ENCODE results near the gene ZNF578.
"Not testable (repeated sequence)": the region's sequence is repeated elsewhere in the genome, so short reads cannot be mapped to it uniquely, and the experiment has no call there.

The ZNF578 gene

DNA sequence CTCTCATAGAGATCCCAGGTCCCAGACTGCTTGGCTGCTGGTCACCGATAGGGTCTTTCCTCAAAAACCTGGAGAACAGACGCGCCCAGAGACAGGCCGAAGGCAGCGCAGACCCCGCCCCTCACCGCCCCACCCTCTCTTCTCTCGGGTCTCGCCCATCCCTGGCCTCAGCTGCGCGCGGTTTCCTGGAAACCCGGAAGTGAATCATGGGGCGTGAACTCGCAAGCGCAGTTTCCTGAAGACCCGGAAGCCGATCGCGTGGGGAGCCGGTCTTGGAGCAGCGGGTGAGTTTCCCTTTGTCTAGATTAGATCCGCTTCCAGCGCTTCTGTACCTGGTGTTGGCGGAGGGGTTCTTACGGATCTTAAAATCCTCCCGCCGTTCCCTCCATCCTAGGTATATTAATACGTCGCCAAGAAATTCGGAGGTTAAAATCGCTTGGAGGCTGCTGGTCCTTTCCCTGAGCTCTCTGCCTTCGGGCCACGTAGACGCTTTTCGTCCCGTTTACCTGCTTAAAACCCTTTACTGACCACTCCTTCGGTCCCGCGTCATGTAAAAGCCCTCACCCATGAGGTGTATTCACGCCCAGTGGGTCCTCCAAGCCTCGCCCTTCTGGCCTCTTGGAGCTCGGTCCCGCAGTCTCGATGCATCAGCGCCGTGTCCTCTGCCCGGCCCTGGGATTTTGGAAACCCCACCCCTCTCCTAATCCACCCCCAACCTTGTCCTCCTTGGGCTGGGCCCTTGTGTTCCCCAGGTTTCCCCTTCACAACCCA lies at the start of gene ZNF578:
TSS of gene ZNF578 (plus strand) at position 230 of the 771 bp plus-strand sequence. CDS start 48,293 bp downstream, outside the sequence.
- DNase-seq: peak; percentile 98

DNA sequence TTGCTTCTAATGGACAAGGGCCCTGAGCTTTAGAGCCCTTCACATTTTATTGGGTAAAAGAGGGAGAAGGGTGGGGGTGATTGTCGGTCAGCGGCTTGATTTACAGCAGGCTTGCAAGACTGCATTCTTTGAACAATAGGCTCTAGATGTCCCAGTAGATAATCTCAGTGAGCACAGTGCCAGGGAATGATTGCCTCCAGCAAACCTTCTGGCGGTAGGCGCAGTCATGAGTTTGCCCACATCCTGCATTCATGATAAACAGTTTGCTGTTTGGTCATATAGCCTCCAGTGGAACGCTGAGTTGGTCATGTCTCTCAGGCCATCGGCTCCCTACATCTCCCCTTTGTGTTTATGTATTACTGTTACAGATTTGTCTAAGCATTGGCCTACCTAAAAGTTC lies 43.1 kb upstream of the ZNF578 start:
- DNase-seq: no peak

- DNase-seq: no peak
Measured at GRCh38 chr19:52415711-52416110, 37.6 kb upstream of the ZNF578 start.

DNA sequence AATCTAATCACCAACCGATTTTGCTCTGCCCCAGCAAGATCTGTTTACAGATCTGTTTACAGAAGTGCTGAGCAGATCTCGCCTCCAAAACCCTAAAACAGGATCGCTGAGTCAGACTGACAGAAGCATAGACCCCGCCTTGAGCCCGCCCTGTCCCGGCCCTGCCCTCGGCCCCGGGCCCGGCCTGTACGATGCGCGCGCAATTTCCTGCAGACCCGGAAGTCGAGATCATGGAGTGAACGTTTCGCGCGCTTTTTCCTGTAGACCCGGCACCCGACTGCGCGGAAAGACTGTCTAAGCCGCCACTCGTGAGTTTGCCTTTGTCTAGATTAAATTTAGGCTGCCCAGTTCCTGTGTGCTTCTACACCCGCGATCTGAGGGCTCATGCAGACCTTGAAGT lies 24.4 kb upstream of the ZNF578 start, which contains the start of gene ZNF534:
TSS of gene ZNF534 (plus strand) at position 212 of the 400 bp plus-strand sequence. CDS start 2,327 bp downstream, outside the sequence.
- no peak for DNase-seq

- no peak for DNase-seq
Measured at GRCh38 chr19:52442179-52442578, 11.2 kb upstream of the ZNF578 start.

DNA sequence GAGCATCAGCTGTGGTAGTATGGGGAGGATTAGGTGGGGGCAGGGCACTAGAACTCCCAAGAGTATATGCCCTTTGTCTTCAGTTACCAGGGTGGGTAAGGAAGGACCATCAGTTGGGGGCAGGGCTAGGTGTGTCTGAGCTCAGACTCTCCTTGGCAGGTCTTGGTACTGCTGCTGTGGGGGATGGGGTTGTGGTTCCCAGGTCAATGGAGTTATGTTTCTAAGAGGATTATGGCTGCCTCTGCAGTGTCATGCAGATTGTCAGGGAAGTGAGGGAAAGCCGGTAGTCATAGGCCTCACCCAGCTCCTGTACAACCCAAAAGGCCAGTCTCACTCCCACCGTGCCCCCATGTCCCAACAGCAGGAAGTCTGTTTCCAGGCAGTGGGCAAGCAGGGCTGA lies 8.8 kb upstream of the ZNF578 start:
- no peak for DNase-seq

DNA sequence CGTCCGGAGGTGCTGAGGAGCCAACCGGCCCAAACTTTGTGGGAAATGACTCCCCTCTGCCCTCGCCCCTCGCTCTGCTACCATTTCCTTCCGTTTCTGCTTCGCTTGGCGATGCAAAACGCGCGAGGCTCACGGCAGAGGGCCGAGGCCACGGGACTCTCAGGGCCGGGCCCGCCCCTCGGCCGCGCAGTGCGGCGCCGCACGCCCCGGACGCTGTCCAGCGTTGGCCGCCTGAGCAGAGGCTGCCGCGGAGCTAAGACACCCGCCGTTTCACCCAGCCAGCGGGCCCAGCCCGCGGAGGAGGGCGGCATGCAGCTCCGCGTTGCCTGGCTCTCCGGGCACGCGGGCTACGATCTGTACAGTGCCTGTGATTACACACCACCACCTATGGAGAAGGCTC lies 2.1 kb upstream of the ZNF578 start:
- no peak for DNase-seq

DNA sequence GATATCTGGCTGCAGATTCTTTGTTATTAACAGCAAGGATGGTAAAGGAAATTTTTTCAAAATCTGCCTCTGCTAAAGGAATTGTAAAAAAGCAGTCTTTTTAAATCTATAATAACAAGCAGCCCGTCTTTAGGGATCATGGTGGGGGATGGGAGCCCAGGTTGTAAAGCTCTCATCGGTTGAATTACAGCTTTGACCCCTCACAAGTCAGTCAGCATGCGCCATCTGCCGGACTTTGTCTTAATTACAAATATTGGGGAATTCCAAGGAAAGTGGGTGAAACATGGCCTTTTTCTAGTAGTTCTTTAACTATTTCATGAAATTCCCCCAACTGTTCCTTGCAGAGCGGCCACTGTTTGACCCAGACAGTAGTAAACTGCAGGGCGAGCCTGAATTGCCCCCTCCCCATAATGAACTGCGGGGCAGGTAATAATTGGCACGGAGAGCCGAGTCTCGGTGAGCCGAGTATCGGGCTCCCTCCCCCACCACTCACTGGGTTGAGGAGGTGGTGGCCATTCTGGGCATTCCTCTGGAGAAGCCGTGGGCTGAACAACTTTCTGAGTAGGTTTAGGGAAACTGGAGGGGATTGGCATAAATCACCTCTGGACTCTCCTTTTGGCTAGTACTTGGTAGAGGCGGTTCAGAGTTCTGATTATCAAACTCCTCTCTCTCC lies 11.6 kb downstream of the ZNF578 start:
- DNase-seq: no peak

DNA sequence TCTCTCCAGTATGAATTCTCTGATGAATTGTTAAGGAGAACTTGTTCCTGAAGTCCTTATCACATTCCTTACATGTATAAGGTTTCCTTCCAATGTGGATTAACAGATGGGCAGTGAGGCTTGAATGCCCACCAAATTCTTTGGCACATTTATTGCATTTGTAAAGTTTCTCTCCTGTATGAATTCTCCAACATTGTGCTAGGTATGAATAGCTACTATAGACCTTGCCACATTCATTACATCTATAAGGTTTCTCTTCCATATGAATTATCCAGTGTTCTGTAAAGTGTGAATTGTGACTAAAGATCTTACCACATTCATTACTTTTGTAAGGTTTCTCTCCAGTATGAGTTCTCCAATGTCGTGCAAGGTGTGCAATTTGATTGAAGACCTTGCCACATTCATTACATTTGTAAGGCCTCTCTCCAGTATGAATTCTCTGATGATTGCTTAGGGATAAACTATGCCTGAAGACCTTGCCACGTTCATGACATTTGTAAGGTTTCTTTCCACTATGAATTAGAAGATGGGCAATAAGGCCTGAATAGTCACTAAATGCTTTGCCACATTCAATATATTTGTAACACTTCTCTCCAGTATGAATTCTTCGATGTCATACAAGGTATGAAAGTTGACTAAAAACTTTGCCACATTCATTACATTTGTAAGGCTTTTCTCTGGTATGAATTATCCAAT lies 20.4 kb downstream of the ZNF578 start:
- peak; percentile 27 for DNase-seq

DNA sequence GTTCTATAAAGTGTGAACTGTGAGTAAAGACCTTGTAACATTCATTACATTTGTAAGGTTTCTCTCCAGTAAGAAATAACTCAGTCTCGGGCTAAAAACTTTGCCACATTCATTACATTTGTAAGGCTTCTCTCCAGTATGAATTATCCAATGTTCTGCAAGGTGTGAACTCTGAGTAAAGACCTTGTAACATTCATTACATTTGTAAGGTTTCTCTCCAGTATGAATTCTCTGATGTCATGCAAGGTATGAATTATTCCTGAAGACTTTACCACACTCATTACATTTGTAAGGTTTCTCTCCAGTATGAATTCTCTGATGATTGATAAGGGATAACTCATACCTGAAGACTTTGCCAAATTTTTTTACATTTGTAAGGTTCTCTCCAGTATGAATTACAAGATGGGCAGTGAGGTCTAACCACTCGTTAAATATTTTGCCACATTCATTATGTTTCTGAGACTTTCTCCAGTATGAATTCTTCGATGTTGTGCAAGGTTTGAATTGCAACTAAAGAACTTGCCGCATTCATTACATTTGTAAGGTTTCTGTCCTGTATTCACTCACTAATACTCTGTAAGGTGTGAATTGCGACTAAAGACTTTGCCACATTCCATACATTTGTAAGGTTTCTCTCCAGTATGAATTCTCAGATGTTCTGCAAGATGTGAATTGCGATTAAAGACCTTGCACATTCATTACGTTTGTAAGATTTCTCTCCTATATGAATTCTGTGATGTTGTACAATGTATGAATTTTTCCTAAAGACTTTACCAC lies 21.2 kb downstream of the ZNF578 start:
- no peak for DNase-seq

- peak; percentile 88 for DNase-seq
Measured at GRCh38 chr19:52484111-52484743, 30.9 kb downstream of the ZNF578 start.

GRCh38 chr19:52485064-52485463 lies 31.7 kb downstream of the ZNF578 start:
- not testable (repeated sequence) for DNase-seq

- DNase-seq: peak; percentile 71
Measured at GRCh38 chr19:52485561-52486240, 32.3 kb downstream of the ZNF578 start.

DNA sequence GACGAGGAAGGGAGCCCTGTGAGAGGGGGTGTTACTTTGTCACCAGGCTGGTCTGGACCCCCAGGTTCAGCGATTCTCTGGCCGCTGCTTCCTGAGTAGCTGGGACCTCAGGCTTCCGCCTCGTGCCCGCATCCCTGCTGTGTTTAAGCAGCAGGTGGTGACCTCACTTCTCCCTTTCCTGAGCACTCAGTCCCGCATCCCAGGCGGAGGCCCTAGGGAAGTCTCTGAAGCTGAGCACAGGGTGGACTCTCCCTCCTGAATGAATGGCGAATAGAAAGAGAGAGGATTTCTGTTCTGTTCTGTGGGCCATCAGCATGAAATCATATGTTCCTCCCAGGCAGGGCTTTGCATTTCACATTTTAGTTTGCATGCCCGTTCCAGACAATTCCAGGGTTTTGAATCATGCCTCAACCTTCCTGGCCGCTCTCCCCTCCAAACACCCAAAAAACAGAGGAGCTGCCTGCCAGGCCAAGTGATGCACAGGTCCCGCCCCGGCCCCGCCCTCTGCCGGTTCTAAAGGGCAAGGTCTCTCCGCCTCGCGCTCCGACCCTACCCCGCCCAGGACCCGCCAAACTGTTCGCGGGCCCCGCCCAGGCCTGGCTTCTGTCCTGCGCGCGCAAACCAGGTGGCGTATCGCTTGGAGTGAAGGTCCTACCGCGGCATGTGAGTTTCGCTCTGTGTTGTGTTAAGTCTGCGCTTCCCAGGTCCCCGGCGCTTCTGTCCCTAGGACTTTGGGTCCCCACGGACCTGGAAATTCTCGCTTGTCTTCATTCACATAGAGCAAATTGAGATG lies 39.0 kb downstream of the ZNF578 start:
- no peak for DNase-seq

DNA sequence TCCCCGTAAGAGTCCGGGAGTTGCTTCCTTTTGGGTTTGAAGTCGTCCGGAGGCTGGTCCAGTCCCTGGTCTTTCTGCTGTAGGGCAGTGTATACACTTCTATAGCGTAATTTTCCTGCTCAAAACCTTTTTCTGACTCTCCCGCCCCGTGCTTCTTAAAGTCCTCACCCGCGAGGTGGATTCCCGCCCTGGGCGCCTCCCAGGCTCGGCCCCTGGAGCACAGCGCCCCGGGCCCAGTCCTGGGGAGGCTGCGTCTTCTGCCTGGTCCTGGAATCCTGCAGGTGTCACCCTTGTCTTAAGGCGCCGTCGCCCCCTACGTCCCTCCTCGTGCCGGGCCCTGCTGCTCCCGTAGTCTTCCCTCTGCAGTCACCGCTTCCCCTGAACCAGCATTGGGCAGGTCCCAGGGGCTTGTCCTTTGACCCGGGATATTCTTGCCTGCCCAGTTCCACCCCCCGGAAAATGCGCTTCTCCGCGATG lies 39.7 kb downstream of the ZNF578 start:
- DNase-seq: no peak

DNA sequence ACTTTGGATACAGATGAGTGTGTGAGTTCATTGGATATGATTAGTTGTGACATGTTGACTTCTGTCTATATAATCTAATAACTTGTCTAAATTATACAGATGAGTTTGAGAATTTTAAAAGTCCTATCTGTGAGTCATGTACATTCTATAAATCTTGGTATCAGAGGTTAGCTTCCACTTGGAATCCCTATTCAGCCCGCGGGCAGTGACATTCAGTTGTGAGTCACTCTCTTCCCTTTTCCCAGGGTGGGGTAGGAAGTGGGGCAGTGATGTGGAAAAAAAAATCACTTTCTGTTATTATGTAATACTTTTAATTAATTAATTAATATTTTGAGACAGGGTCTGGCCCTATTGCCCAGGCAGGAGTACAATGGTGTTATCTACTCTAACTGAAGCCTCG lies 41.2 kb downstream of the ZNF578 start:
- no peak for DNase-seq

GRCh38 chr19:52498571-52498970 lies 45.2 kb downstream of the ZNF578 start:
- no peak for DNase-seq

GRCh38 chr19:52500474-52500873 lies 47.1 kb downstream of the ZNF578 start:
- DNase-seq: not testable (repeated sequence)

DNA sequence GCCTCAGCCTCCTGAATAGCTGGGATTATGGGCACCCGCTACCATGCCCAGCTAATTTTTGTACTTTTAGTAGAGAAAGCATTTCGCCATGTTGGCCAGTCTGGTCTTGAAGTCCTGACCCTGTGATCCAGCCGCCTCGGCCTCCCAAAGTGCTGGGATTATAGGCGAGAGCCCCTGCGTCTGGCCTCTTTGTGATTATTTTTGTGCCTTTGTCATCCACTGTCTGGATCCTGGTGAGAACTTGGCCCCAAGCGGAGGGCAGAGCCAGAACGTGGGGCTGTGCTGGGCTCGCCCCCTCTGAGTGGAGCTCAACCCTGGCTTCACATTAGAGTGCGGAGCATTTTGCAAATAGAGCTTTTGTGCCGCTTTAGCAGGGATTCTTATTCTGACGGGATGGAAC lies 47.6 kb downstream of the ZNF578 start:
- not testable (repeated sequence) for DNase-seq

DNA sequence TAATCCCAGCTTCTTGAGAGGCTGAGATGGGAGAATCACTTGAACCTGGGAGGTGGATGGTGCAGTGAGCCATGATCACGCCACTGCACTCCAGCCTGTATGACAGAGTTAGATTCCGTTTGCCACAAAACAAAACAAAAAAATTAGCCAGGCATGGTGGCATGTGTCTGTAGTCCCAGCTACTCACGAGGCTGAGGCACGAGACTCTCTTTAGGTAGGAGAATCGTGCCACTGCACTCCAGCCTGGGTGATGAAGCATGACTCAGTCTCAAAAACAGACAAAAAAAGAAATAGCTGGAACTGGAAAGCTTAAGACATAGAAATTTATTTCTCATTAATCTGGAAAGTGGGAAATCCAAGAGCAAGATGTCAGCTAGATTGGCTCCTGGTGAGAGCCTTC lies 53.9 kb downstream of the ZNF578 start:
- no peak for DNase-seq

DNA sequence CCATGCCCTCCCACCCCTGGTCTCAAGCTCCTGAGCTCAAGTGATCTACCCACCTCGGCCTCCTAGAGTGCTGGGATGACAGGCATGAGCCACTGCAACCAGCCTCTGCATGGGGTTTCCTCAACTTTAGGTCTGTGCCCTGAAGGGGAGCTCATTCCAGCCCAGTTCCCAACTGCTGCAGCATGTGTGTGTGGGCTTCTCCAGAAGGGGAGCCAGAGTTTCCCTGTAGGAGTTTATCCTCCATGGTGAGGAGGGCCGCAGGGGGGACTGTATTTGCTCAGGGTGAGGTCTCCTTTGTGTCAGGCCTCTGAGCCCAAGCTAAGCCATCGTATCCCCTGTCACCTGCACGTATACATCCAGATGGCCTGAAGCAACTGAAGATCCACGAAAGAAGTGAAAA lies 62.8 kb downstream of the ZNF578 start:
- DNase-seq: no peak

All from OCI-M1 (cell line).